T1000 (cell line): ENCODE results near the gene METTL13.

Experiments used
- DNase-seq: peaks from one replicate; lab custom pipeline; 2025; ENCODE audit warnings: mixed read lengths; lab: John Stamatoyannopoulos, UW

Gene METTL13, protein sequence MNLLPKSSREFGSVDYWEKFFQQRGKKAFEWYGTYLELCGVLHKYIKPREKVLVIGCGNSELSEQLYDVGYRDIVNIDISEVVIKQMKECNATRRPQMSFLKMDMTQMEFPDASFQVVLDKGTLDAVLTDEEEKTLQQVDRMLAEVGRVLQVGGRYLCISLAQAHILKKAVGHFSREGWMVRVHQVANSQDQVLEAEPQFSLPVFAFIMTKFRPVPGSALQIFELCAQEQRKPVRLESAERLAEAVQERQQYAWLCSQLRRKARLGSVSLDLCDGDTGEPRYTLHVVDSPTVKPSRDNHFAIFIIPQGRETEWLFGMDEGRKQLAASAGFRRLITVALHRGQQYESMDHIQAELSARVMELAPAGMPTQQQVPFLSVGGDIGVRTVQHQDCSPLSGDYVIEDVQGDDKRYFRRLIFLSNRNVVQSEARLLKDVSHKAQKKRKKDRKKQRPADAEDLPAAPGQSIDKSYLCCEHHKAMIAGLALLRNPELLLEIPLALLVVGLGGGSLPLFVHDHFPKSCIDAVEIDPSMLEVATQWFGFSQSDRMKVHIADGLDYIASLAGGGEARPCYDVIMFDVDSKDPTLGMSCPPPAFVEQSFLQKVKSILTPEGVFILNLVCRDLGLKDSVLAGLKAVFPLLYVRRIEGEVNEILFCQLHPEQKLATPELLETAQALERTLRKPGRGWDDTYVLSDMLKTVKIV

DNA sequence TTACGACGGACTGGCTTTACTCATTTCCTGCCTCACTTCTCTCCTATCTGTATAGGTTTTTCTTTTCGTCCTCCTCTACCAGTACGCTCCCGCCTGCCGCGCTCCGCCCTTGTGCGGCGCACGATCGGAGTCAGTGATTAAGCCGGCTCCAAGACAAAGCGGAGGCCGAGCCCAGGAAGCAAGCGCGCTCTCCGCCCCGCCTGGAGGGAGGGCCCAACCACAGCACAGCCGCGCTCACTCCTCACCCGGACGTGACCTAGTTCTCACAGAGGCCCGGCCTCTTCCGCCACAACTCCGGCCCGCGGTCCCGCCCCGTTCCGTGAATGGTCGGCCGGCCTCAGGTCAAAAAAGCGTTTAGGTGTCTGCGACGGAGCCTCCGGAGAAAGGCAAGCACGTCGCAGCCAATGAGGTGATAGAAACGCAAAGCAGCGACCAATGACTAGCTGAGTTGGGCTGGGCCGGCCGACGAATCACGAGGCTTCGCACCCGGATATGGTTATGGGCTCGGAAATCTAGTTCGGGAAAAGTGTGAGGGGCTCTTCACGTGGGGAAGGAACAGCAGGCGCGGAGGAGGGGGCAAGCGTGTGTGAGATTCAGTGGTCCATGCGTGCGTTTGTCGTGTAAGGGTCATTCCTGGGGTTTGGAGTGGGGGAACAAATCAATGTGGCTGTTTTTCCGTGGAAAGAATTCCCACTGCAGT, at the start of gene METTL13:
Gene METTL13, plus strand, starts transcription at position 485 of the 700 bp plus-strand sequence. CDS start 308 bp downstream, outside the sequence.
- peak; percentile 98 for DNase-seq

DNA sequence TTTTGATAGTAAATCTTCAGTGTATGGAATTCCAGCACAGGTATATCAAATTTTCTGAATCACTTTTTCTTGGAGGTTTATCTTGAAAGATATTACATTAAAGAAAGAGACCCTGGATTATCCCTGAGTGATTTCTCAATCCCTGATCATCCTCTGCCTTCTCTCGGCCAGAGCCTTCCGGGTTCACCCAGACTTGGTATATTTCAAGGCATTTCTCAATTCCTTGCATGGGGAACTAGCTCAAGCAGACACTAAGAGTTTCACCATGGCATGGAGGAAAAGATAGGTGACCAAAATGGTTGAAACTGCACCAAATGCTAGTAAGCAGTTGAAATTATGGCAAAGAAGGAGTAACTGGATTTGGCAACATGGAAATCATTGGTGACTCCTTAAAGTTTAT, 45.3 kb upstream of the METTL13 start:
- no peak for DNase-seq

DNA sequence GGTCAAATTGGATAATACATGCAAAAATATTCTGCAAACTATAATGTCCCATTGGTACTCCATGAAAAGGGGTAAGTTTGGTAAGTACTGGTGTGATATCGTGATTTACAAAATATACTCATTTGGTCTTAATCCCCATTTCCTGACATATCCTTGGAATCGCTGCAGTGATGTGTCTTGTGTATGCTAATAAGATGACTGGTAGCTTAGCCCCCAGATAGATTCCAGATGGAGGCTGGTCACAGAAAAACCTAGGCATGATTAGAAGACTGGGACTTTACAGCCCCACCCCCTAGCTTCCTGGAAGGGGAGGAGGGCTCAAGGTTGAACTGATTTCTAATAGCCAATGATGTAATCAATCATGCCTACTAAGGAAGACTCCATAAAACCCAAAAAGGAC, 42.5 kb upstream of the METTL13 start:
- no peak for DNase-seq

DNA sequence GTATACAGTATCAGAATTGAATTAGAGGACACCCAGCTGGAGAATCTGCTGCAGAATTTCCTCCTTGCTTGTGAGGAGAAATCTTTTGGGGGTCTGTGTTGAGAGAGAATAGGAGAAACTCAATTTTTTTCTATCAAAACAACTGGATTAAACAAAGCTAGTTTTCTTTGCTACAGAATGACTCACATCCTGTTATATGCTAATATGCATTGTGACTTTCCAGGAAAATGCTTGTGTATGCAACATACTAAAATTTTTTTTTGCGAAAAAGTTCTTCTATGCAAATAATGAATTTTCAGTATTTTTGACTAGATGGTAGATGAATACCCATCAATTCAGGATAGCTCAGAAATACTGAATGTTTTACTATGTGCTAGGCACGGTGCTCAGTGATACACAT, 41.8 kb upstream of the METTL13 start:
- no peak for DNase-seq

DNA sequence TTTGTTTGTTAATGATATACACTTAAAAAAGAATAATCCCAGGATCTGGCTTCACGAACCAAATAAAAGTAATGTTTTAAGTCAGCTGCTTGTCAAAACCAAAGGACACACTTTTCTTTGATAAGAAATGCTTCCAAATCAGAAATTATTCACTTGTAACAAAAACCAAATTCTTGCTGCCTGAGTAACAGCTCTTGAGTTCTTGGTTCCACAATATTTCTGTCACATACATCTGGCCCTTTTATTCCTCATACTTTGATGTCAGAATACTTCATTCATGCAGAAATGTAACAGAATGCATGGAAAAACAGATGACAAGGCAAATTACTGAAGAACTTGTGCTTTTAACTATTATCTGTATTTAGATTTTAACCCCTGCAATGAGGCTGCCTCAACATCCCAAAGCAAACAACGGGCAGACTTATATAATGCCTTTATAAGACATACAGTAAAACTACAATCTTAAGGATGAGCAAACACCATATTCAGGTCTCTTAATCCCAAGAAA, 41.0 kb upstream of the METTL13 start:
- no peak for DNase-seq

DNA sequence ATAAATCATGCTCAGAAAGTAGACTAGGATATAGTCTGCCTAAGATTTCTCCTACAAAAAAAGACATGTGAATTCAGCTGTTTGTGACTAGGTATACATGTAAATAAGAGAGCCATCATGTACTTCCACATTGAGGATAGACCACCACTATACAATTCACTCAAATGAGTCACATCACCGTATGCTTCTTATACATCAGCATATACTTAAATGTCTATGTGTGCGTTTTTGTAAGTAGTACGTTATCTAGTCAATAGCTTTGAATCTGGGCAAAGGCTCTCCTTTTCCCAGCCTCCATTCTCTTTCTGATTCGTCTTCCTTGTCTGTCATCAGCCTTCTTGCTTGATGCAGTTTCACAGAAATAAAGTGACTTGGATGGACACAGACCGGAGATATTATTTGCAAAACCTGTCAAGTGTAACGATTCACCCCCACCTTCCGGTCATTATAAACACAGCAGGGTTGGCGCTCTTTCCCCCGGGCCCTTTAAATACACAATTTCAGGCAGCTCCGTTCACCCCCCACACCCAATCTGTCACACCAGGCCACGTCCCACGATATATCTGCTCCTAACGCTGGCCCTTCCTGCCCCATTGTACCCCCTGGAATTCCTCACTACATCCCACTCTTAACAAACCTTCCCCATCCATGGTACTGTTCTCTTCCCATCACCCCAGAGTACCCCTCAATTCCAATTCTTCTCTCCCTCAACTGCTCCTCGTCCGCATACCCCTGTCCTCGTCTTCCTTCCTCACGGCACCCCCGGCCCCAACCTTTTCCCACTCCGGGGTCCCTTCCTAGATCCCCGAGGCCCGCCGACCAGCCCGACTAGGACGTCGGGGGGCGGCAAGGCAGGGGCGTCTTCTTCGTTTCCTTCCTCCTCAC, 40.2 kb upstream of the METTL13 start:
- DNase-seq, result no peak

DNA sequence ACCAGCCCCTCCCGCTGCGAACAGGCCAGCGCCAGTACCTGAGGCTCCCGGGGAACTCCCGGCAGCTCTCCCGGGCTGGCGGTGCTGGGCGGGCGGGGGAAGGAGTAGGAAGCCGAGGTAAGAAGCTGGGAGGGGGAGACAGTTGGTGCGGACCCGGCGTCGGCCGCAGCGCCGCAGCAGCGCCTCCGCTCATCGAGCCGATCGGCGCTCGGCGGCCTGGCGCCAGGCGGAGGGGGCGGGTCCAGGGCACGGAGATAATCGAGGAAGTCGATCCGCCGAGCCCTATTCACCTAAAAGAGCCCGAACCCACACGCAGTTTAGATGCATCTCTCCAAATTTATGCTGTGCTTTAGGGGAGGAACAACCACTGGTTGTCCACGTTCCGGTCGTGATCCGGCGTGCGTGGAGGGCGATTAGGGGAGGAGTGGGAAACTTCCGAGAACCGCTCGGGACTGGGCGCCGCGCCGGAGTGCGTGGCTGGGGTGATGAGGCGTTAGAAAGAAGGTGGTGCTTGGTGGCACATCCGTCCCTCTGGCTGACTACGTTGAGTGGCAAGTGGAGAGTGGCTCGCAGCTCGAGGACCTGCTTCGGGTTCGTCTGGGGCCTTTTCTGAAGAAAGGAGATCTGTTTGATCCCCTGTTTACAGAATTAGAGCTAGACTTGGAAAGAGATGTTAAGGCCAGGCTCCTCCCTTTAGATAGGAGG, 39.4 kb upstream of the METTL13 start, which contains the start of gene VAMP4:
Gene VAMP4, minus strand, starts transcription at position 194 of the 705 bp plus-strand sequence. CDS start 3,651 bp downstream, outside the sequence.
- peak; percentile 69 for DNase-seq

DNA sequence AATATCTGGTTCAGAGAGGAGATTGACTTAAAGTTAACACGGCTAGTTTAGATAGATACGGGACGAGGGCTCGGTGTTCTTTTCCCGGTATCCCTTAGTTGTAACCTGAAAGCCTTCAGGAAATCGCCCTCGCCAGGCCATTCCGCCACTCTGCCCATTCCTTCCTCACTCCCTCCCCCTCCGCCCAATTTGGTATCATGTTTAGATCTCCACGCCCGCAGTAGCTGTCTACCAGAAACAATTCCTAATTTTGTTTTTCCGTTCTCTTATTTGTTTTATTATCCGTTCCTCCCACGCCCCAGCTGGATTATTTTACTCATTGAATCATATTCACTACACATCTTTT, 38.9 kb upstream of the METTL13 start:
- no peak for DNase-seq

DNA sequence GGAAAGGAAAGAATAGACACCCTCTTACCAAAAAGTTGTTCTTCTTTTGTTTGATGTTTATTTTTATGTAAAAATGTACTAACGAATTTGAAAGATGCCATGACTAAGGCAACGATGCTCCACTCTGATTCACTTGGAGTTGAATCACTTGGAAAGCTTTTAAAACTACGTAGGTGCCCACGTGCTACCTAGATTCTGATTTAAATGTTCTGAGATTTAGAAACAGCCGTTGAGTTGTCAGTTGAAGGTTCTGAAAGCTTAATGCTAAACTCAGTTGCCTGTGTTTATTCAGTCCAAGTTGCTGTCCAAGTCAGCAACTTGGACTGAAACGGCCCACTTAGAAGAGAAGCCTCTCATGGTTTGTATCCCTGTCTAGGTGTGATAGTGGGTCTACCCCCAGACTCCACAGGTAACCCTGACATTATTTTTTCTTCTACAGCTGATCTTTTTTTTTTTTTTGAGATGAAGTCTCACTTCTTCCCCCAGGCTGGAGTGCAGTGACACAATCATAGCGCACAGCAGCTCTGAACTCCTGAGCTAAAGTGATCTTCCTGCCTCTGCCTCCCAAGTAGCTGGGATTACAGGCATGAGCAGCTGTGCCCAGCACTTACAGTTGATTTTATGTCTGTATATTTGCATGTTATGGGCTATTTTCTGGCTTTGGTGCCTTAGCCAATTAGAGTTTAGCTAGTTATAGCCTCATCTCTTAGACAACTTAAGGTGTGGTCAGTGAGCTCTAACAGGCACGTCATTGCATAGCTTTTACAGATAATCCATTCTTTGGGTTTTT, 38.2 kb upstream of the METTL13 start:
- no peak for DNase-seq

DNA sequence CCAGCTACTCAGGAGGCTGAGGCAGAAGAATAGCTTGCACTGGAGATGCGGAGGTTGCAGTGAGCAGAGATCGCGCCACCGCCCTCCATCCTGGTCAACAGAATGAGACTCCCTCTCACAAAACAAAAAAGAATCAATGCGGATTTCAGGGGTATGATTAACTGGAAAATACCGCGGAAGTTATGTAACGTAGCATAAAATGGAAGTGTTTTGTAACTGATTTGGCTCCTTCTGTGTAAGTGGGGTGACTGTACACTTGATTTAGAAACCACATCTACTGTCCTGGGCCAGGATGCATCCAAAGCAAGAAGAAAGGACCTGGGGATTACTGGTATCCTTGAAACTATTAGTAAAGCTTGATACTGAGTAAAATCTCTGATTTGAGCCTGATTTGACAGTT, 36.5 kb upstream of the METTL13 start:
- no peak for DNase-seq

DNA sequence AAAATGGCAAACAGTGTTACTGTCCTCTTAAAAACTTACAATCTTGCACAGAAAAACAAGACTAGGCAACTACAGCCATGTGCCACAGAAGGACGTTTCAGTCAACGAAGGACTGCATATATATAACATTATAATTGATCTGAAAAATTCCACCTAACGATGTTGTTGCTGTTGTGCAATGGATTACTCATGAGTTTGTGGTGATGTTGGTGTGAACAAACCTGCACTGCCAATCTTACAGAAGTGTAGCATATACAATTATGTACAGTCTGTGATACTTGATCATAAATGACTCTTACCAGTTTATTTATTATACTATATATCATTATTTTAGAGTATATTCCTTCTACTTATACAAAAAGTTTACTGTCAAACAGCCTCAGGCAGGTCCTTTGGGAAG, 32.8 kb upstream of the METTL13 start:
- no peak for DNase-seq

DNA sequence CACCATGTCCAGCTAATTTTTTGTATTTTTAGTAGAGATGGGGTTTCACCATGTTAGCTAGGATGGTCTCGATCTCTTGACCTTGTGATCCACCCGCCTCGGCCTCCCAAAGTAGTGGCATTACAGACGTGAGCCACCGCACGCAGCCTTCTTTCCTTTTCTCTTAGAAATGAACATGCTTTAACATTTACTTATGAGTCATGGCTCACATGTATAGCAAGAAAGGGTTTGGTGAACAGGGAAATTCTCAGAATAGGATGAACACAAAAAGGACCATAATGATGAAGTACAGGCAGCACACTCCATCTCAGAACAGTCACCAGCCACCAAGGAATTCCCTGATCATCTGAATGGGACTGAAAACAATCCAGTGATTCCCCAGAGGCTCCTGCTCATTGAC, 30.2 kb upstream of the METTL13 start:
- DNase-seq, result no peak

DNA sequence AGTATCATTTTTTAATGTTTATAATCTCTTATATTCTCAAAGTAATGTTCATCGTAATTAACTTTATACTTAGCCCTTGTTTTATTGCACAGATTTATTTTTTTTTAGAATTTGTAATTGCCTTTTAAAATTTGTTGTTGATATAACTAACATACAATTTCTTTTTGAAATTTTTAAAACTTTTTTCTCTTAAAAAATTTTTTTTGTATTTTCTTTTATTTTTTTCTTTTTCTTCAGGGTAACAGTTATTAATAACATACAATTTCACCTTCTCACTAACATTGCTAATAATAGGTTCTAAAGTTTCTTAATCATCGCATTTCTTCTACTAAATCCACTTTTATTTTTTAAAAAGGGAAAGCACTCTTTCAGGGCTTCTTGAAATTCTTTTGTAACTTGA, 28.3 kb upstream of the METTL13 start:
- DNase-seq, result no peak

DNA sequence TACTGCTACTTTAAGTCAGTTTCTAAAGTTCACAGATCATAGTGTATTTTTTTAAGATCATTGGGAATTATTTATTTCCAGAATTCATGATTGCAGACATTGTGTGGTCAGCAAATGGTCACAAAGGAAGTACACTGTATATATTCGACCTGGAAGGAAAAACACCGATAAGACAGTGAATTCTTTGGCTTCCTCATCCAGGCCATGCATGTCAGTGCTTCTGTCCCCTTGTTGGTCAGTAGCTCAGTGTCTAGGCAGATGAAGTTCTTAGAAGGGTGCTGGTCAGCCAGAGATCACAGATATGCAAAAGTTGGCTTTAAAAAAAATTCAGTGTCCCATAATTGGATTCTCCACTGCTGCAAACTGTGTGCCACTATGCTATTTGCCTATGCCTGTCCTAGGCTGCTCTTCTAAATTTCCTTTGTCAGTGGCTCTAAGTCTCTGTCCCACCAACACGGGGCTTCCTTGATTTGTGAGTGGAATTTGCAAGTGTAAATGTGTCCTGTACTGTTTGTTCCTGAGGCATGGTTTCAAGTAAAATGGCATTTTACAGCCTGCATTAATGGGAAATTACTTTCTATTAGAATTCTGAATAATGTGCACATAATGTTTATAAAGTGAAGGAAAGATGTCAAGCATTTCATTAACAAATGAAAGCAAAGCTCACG, 27.6 kb upstream of the METTL13 start:
- no peak for DNase-seq

DNA sequence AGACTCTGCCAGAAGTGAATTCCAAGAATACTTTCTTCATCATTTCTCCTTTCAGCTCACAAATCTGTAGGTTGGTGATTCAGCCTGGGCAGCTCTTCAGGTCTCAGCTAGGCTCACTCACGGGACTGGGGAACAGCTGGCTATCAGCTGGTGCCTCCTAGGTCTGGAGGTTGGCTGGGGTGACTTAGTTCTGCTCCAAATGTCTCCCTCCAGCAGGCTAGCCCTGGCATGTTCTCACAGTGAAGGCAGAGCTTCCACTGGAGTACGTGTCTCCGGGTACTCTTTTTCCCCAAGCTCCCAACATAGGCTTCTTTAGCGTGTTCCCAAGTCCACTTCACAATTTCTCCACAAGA, 27.1 kb upstream of the METTL13 start:
- no peak for DNase-seq

DNA sequence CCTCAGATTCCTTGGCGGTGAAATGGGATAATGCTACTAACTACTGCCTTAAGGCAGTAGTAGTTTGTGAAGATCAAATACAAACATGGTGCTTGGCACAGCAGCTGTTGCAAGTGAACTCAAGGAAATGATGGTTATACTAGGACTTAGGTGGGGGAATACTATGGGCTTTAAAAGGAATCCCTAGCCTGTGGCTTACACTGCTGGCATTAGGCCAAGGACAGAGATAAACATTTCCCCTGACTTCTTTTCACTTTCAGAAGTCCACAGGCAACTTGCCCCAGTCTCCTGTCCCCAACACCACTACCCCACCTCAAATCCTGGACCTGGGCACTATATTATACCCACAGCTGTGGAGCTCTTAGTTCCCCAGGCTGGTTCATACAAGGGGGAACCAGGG, 26.5 kb upstream of the METTL13 start:
- DNase-seq, result no peak

DNA sequence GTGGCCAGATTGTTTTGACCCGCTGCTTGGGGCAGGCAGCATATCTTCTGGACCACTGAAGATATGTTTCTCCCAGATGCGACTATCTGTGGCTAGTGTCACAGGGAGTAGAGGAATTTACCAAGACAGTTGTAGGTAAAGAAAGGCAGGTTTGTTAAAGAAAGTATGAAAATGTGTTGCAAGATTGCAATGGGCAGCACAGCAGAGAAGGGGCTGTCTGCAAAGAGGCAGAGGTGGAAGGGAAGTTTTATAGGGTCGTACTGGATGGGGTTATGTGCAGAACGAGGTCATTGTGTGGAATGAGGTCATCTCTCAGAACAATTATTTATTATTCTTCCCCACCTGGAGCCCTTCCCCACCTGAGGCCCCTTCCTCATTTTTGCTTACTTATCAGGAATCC, 24.6 kb upstream of the METTL13 start:
- no peak for DNase-seq

DNA sequence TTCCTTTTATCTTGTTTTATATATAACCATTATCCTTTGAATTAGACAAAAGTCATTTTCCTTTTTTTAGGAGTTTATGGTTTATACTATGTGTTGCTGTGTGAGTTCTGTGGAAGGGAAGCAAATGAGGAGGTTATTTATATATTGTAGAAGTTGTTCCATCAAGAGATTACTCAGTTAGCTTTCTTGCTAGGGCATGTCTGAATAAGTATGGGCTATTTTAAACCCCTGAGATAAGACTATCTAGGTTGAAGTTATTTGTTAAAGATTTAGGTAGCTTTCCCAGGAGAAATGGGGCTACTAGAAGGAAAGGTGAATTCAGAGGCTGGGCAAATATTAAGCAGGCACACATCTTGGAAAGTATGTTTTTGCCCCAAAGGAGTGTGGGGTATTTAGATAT, 23.4 kb upstream of the METTL13 start:
- DNase-seq, result no peak

DNA sequence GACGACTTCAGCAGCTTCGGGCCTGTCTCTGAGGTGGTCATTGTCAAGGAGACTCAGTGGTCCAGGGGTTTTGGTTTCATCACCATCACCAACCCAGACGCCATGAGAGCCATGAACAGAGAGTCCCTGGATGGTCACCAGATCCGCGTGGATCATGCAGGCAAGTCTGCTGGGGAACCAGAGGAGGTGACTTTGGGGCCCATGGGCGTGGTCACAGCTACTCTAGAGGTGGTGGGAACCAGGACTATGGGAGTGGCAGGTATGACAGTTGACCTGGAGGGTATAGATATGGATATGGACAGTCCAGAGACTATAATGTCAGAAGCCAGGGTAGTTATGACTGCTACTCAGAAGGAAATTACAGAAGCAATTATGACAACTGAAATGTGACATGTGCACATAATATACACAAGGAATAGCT, 19.3 kb upstream of the METTL13 start:
- no peak for DNase-seq

DNA sequence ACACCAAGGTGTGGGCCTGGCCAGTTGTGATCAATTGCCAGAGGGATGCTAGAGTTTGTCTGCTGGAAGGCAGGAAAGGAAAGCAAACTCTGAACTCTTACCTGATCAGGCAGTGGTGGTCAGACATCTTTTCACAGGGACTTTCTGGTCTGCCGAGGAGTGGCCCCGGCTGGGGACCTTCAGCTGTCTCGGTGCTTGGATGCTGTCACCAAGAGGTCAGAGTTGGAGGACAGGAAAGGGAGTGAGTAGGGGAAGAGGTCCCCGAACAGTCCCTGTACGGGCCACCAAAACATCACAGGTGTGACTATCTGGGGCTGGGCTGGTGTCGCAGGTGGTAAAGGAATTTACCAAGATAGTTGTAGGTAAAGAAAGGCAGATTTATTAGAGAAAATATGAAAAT, 17.7 kb upstream of the METTL13 start:
- no peak for DNase-seq
